RPMI8226 (cell line): Measurements from ENCODE around the gene PUS1.

Experiments
- DNase-seq: peaks from one replicate; pipeline ENCODE4 v3.0.0-alpha.2; 2015

Gene PUS1

GRCh38 chr12:131917139-131917710 is 11.9 kb upstream of the PUS1 start:
- no peak for DNase-seq

GRCh38 chr12:131917711-131918306 is 11.3 kb upstream of the PUS1 start:
- DNase-seq = no peak

GRCh38 chr12:131918311-131919050 is 10.6 kb upstream of the PUS1 start:
- no peak for DNase-seq

GRCh38 chr12:131919051-131919347 is 10.1 kb upstream of the PUS1 start:
- no peak for DNase-seq

- no peak for DNase-seq
These were observed 9.5 kb upstream of the PUS1 start for GRCh38 chr12:131919366-131920156.

- no peak for DNase-seq
These were observed 8.9 kb upstream of the PUS1 start for GRCh38 chr12:131920157-131920508.

- DNase-seq = no peak
These were observed 7.9 kb upstream of the PUS1 start for GRCh38 chr12:131920902-131921840.

- no peak for DNase-seq
These were observed 7.0 kb upstream of the PUS1 start for GRCh38 chr12:131921866-131922769.

- no peak for DNase-seq
These were observed 6.3 kb upstream of the PUS1 start for GRCh38 chr12:131922772-131923171.

GRCh38 chr12:131923260-131923659 is 5.8 kb upstream of the PUS1 start:
- peak; percentile 57 for DNase-seq

GRCh38 chr12:131927110-131928079 is 1.7 kb upstream of the PUS1 start:
- DNase-seq = no peak

GRCh38 chr12:131928080-131928710 is 881 bp upstream of the PUS1 start:
- DNase-seq = peak; percentile 55

GRCh38 chr12:131929581-131930456 is 743 bp downstream of the PUS1 start:
- peak; percentile 40 for DNase-seq

GRCh38 chr12:131930510-131930909 is 1.4 kb downstream of the PUS1 start:
- DNase-seq = no peak

- DNase-seq = no peak
These were observed 4.3 kb downstream of the PUS1 start for GRCh38 chr12:131933387-131933786.

- DNase-seq = no peak
These were observed 5.5 kb downstream of the PUS1 start for GRCh38 chr12:131934535-131934934.

GRCh38 chr12:131938082-131938481 is 9.0 kb downstream of the PUS1 start:
- no peak for DNase-seq

- DNase-seq = no peak
These were observed 9.9 kb downstream of the PUS1 start for GRCh38 chr12:131939007-131939406.

- DNase-seq = no peak
These were observed 11.1 kb downstream of the PUS1 start for GRCh38 chr12:131940141-131940547.
